Kidney epithelial cell (primary cell): ENCODE results near the gene GNA14. TPM values are rescaled to one million over a fixed set of nuclear protein-coding genes. Genes with fewer than 3 reads are reported as not detected.

ENCODE experiments used
- DNase-seq: peaks from one replicate; pipeline ENCODE4 v3.0.0-alpha.2; 2010; ENCODE audit warnings: low read depth
- H3K27me3 ChIP-seq: 2 replicates; pipeline ENCODE4 v1.6.0; 2011; ENCODE audit warnings: low read length; ENCODE audit not compliant: control insufficient read depth, insufficient read depth
- H3K36me3 ChIP-seq: 2 replicates; pipeline ENCODE4 v1.5.1; 2011; ENCODE audit warnings: low read length; ENCODE audit not compliant: control insufficient read depth, insufficient read depth
- H3K4me3 ChIP-seq: 2 replicates; pipeline ENCODE4 v1.5.1; 2011; ENCODE audit warnings: low read depth, mild to moderate bottlenecking, control low read depth, low read length
- total RNA-seq: library from RNA; depleted of rRNA; stranded (reverse); fragments of >200 nt; gene quantifications from 2 replicates; pipeline ENCODE4 v1.2.3, GENCODE V29; 2015
- TF ChIP-seq, protein P1 (sequence below): IDR thresholded peaks from 2 replicates; pipeline ENCODE4 v1.5.1; 2011; ENCODE audit warnings: mild to moderate bottlenecking, moderate library complexity, low read length, control low read depth, inconsistent platforms; ENCODE audit not compliant: insufficient read depth, poor library complexity, severe bottlenecking

Gene GNA14
- total RNA-seq, 1 donor from 2014 or later = 0.63 TPM

DNA sequence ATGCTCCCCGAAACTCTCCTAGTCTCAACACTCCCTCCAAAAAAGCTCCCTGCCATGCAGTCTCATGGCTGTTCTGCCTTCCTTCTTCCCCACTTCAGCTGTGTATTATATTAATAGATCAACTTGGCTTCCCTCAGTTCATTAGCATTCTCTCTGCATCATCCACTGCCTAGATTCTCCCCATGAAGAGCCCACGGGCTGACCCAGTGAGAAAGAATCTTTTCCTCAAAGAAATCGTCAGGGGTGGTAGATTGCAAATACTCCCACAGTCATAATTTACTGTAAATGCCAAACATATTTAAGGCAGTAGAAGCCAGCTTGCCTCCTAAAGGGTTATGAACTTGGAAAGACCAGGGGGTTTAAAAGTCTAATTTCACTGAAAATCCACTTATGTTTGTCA is 33.5 kb downstream of the GNA14 start:
- Histone ChIP-seq H3K36me3 (no peaks in the 10 kb centered on the region), H3K27me3 (no peaks in the 10 kb centered on the region), H3K4me3 (no peak overlapping the region)
- TF ChIP-seq, protein P1, sequence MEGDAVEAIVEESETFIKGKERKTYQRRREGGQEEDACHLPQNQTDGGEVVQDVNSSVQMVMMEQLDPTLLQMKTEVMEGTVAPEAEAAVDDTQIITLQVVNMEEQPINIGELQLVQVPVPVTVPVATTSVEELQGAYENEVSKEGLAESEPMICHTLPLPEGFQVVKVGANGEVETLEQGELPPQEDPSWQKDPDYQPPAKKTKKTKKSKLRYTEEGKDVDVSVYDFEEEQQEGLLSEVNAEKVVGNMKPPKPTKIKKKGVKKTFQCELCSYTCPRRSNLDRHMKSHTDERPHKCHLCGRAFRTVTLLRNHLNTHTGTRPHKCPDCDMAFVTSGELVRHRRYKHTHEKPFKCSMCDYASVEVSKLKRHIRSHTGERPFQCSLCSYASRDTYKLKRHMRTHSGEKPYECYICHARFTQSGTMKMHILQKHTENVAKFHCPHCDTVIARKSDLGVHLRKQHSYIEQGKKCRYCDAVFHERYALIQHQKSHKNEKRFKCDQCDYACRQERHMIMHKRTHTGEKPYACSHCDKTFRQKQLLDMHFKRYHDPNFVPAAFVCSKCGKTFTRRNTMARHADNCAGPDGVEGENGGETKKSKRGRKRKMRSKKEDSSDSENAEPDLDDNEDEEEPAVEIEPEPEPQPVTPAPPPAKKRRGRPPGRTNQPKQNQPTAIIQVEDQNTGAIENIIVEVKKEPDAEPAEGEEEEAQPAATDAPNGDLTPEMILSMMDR = no peak
- DNase-seq = no peak

- no peak overlapping the region for H3K4me3 ChIP-seq
- TF ChIP-seq, protein P1 = no peak
- no peak for DNase-seq
- no peaks in the 10 kb centered on the region for H3K27me3 ChIP-seq
- H3K36me3 ChIP-seq = no peaks in the 10 kb centered on the region
These were observed 41.6 kb downstream of the GNA14 start for GRCh38 chr9:77606526-77606925.

DNA sequence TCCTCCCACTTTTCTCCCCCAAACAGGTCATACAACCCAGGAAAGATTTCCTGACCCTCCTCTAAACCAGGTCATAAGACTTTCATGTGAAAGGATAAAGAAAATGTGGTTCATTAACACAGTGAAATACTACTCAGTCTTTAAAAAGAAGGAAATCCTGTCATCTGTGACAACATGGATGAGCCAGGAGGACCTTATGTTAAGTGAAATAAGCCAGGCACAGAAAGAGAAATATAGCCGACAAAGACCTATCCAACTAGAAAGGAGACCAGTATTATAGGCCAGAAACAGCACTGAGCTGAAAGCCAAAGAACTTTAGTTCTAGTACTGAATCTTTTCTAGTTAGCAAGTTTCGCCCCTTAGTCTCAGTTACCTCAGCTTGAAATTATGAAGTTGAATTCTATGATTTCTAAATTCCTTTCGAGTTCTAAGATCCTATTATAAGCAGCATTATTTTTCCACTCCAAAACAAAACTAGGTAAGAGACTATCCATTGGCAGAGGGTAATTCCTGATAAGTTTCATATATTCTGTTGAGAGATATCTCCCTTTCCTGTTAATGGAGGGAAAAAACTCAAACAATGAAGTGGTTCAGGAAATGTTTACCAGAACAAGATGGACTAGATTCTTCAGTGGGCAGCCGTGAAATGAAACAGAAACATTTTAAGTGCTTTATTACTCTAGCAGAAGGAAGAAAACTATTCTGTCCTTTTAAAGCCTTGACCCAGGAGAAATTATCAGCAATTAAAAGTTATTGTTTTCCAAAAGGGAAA is 42.5 kb downstream of the GNA14 start:
- Histone ChIP-seq H3K27me3 (no peaks in the 10 kb centered on the region), H3K4me3 (no peak overlapping the region), H3K36me3 (no peaks in the 10 kb centered on the region)
- DNase-seq = no peak
- TF ChIP-seq, protein P1 = no peak

GRCh38 chr9:77604316-77604715 is 43.8 kb downstream of the GNA14 start:
- Histone ChIP-seq H3K4me3 (no peak overlapping the region), H3K27me3 (no peaks in the 10 kb centered on the region), H3K36me3 (no peaks in the 10 kb centered on the region)
- DNase-seq = no peak
- TF ChIP-seq, protein P1 = no peak

DNA sequence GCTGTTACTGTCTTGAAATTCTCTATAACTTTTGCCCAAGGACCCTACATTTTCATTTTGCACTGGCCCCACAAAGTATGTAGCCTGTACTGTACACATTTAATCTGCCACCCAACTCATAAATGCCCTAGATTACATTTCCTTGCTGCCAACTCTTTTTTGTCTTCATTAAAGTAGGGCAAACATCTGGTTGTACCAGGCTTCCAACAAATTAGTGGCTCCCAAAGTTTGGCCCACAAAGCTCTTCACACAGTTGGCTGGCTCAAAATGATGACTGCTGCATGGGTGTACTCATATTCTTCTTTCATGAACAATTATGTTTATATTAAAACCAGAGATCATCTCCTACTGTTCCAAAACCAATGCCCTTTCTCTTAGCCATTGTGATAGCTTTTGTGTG is 45.3 kb downstream of the GNA14 start:
- TF ChIP-seq, protein P1 = no peak
- Histone ChIP-seq H3K36me3 (no peaks in the 10 kb centered on the region), H3K4me3 (no peak overlapping the region), H3K27me3 (no peaks in the 10 kb centered on the region)
- DNase-seq = no peak
